Transverse colon (tissue), 4 donors: ENCODE data around the gene B4GALT5.

Experiments
- CTCF ChIP-seq, 5 experiments: fragments of 200-600 bp in 3 of 5; fragments of 450-650 bp in 2 of 5; sonication (generic) in 3 of 5; IDR thresholded peaks; 1 replicate in 2 of 5; 2 replicates in 3 of 5; pipeline ENCODE4 v1.5.1; 2016 to 2017; ENCODE audit warnings: antibody characterized with exemption in 5 of 5, inconsistent platforms in 3 of 5, mild to moderate bottlenecking in 2 of 5, moderate library complexity in 1 of 5
- EP300 ChIP-seq: sonication (generic); formaldehyde crosslinking; IDR thresholded peaks from one replicate; pipeline ENCODE4 v1.6.1; 2017; ENCODE audit warnings: antibody characterized with exemption, low read depth
- POLR2A ChIP-seq: fragments of 450-650 bp; IDR thresholded peaks from one replicate; pipeline ENCODE4 v1.6.1; 2016; ENCODE audit warnings: antibody characterized with exemption, mild to moderate bottlenecking, moderate library complexity
- POLR2AphosphoS5 ChIP-seq, 3 donors: sonication (generic); formaldehyde crosslinking; IDR thresholded peaks; one replicate each; pipeline ENCODE4 v1.6.1; 2016; ENCODE audit warnings: antibody characterized with exemption in 3 of 3

- TF ChIP-seq CTCF (IDR thresholded peaks at IDR 0.05) (no peak), POLR2A (no peak), EP300 (no peak), POLR2AphosphoS5 (IDR thresholded peaks at IDR 0.05) (no peak)
Measured at GRCh38 chr20:49607568-49607967, 106.1 kb downstream of the B4GALT5 start.
